ENCODE data around the gene FAM174C.
A peak's percentile ranks its signal among the peaks of the same experiment; 100 is the strongest.

Gene FAM174C

DNA sequence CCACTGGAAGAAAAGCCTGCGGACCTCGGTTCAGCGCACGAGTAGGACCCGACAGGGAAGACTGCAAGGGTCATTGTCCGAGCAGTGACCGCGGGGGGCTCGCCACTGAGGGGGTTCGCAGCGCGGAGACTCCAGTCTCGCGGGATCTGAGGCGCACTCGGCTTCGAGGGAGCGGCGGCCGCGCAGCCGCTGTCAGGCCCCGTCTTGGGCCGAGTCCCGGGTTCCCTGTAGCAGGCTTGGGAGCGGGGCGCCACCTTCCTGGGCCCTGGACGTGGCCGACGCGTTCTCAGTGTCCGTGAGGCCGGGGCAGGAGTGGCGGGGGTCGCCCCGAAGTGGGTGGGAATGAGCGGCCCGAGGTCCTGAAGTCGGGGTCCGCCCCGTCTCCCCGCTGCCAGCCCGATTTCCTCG, 474 bp upstream of the FAM174C start:
- H3K4me3 Mint-ChIP-seq, result peak overlapping the region; percentile 79
- H3K36me3 Mint-ChIP-seq (ENCODE audit: low read depth), result peaks cover 92% of the 10 kb centered on the region
- H3K9me3 Mint-ChIP-seq, result no peaks in the 10 kb centered on the region
- H3K4me1 Mint-ChIP-seq (ENCODE audit: low read depth), result peaks cover 74% of the 10 kb centered on the region
- H3K27me3 Mint-ChIP-seq, result no peaks in the 10 kb centered on the region
- peak overlapping the region; percentile 90 for H3K27ac Mint-ChIP-seq
- intact Hi-C loops (cut with micrococcal nuclease), result no loop called here

DNA sequence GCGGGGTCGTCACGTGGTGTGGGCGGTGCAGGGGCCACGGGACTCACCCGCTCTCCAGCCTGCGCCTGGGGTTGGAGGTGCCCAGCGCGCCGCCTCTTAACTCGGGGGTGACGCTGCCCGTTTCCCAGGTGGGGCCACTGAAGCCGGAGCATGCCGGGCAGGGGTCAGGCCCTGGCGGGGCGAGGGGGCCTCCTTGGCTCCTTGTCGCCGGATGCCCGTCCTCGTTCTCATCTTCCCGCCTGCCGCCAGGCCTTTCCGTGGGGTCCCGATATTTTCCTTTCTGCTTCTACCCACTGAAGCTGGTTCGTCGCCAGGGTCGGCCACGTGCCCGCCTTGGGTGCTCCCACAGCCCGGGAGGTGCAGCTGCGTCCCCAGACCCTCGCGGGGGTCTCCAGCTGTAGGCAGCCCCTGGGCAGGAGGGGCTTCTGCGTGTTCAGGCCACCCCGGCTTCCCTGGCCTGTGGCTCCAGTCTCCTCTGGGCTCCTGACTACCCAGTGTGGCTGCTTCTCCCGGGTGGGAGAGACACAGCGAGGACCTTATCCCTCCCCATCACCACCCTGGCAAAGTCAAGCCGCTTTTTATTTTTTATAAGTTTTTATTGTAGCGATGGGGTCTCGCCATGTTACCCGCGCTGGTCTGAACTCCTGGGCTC, 772 bp downstream of the FAM174C start:
- Mint-ChIP-seq H3K27me3 (no peaks in the 10 kb centered on the region), H3K36me3 (ENCODE audit: low read depth) (peaks cover 89% of the 10 kb centered on the region), H3K4me1 (ENCODE audit: low read depth) (peaks cover 69% of the 10 kb centered on the region), H3K4me3 (peak overlapping the region; percentile 79), H3K9me3 (no peaks in the 10 kb centered on the region), H3K27ac (peak overlapping the region; percentile 90)
- intact Hi-C loops (cut with micrococcal nuclease), result no loop called here

- intact Hi-C loops (cut with micrococcal nuclease), result no loop called here
- H3K36me3 Mint-ChIP-seq (ENCODE audit: low read depth), result peaks cover 83% of the 10 kb centered on the region
Measured at GRCh38 chr19:1276628-1277022, 1.3 kb downstream of the FAM174C start.

GRCh38 chr19:1277061-1277460, 1.7 kb downstream of the FAM174C start:
- Mint-ChIP-seq H3K4me1 (ENCODE audit: low read depth) (peaks cover 65% of the 10 kb centered on the region), H3K9me3 (no peaks in the 10 kb centered on the region), H3K27me3 (peaks cover 5% of the 10 kb centered on the region), H3K4me3 (peak overlapping the region; percentile 79), H3K27ac (peak overlapping the region; percentile 90), H3K36me3 (ENCODE audit: low read depth) (peaks cover 79% of the 10 kb centered on the region)
- intact Hi-C loops (cut with micrococcal nuclease), result no loop called here

More at GRCh38 chr19:1276628-1277022, 1.3 kb downstream of the FAM174C start:
- Mint-ChIP-seq H3K9me3 (no peaks in the 10 kb centered on the region), H3K27me3 (peaks cover 2% of the 10 kb centered on the region), H3K4me3 (peak overlapping the region; percentile 79), H3K27ac (peak overlapping the region; percentile 90), H3K4me1 (ENCODE audit: low read depth) (peaks cover 65% of the 10 kb centered on the region)

- H3K4me3 Mint-ChIP-seq, result no peak overlapping the region
Measured at GRCh38 chr19:1278074-1278473, 2.7 kb downstream of the FAM174C start.

DNA sequence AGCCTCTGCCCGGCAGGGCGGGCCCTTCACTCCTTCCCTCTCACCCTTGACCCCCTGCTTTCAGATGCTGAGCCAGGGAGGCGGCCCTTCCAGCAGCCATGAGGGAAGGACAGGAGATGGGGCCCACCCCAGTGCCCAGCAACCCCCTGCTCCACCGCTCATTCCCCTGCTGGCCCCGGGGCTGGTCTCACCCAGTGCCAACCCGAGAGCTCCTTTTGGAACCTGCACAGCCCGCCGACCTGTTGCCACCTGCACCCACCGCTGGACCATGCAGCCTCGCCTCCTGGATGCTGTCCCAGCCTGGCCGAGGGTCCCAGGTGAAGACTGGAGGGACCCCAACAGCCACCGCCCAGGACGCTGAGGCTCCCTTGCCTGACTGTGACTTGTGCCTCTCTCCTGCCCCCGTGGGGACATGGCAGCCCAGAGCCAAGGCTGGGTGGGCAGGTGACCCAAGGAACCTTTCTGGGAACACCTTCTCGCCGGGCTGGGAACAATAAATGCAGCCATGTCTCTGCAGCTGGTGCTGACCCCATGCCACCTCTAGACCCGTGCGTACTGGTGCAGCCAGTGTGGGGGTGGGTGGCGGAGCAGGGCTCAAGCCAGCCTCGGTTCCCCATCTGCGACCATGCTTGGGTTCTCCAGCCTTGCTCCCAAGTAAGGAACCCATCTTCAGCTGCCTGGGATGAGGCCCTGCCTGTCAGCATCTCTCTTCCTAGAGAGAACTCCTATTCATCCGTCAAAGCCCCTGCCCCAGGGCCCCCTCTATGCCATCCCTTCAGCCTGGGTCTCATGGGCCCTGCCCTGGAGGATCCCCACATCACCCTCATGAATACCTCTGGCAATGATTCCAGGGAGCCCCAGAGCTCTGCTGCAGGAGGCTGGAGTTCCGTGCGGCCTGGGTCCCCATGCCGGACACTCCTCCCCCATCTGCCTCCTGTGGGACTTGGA, 3.7 kb downstream of the FAM174C start:
- H3K4me1 Mint-ChIP-seq (ENCODE audit: low read depth), result peaks cover 46% of the 10 kb centered on the region
- intact Hi-C loops (cut with micrococcal nuclease), result loop anchor here (1.0 kb wide), 1 partner anchor 93 kb away; no protein-coding TSS in a partner anchor
- H3K4me3 Mint-ChIP-seq, result no peak overlapping the region
- H3K36me3 Mint-ChIP-seq (ENCODE audit: low read depth), result peaks cover 60% of the 10 kb centered on the region
- H3K27ac Mint-ChIP-seq, result no peak overlapping the region
- H3K27me3 Mint-ChIP-seq, result peaks cover 18% of the 10 kb centered on the region
- no peaks in the 10 kb centered on the region for H3K9me3 Mint-ChIP-seq

More at GRCh38 chr19:1278074-1278473, 2.7 kb downstream of the FAM174C start:
- Mint-ChIP-seq H3K36me3 (ENCODE audit: low read depth) (peaks cover 69% of the 10 kb centered on the region), H3K27ac (peak overlapping the region; percentile 10), H3K9me3 (no peaks in the 10 kb centered on the region), H3K4me1 (ENCODE audit: low read depth) (peaks cover 55% of the 10 kb centered on the region), H3K27me3 (peaks cover 10% of the 10 kb centered on the region)
- intact Hi-C loops (cut with micrococcal nuclease), result no loop called here

DNA sequence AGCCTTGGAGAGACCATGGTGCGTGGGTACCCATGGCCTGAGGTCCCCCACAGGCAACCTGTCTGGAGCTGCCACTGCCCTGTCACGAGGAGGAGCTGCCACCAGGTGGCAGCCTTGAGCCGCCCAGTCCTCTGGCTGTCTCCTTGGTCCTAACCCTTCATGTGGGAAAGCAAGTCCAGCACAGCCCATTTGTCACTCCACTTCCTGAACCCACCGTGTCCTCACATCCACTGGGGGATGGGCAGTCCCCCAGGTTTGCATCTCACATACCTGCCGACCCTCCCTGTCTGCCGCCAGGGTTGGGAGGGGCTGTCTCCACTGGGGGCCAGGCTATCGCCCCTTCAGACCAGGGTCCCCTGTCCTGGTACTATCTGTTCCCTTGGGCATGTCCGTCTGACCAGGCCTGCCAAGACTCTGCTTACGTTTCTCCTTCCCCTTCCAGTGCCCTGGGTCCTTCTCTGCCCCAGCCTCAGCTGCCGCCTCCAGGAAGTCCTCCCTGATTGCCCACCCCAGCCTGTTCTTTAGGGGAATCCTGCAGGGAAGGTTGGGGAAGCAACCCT, 4.5 kb downstream of the FAM174C start:
- no peak overlapping the region for H3K27ac Mint-ChIP-seq
- no peaks in the 10 kb centered on the region for H3K9me3 Mint-ChIP-seq
- peaks cover 51% of the 10 kb centered on the region for H3K36me3 Mint-ChIP-seq (ENCODE audit: low read depth)
- H3K4me1 Mint-ChIP-seq (ENCODE audit: low read depth), result peaks cover 37% of the 10 kb centered on the region
- intact Hi-C loops (cut with micrococcal nuclease), result loop anchor here (1.0 kb wide), 1 partner anchor 92 kb away; no protein-coding TSS in a partner anchor
- no peak overlapping the region for H3K4me3 Mint-ChIP-seq
- peaks cover 27% of the 10 kb centered on the region for H3K27me3 Mint-ChIP-seq

GRCh38 chr19:1280636-1281568, 5.6 kb downstream of the FAM174C start:
- H3K36me3 Mint-ChIP-seq (ENCODE audit: low read depth), result peaks cover 44% of the 10 kb centered on the region
- intact Hi-C loops (cut with micrococcal nuclease), result no loop called here
- no peak overlapping the region for H3K27ac Mint-ChIP-seq
- no peak overlapping the region for H3K4me3 Mint-ChIP-seq
- H3K9me3 Mint-ChIP-seq, result no peaks in the 10 kb centered on the region
- H3K4me1 Mint-ChIP-seq (ENCODE audit: low read depth), result peaks cover 33% of the 10 kb centered on the region
- H3K27me3 Mint-ChIP-seq, result peaks cover 32% of the 10 kb centered on the region

DNA sequence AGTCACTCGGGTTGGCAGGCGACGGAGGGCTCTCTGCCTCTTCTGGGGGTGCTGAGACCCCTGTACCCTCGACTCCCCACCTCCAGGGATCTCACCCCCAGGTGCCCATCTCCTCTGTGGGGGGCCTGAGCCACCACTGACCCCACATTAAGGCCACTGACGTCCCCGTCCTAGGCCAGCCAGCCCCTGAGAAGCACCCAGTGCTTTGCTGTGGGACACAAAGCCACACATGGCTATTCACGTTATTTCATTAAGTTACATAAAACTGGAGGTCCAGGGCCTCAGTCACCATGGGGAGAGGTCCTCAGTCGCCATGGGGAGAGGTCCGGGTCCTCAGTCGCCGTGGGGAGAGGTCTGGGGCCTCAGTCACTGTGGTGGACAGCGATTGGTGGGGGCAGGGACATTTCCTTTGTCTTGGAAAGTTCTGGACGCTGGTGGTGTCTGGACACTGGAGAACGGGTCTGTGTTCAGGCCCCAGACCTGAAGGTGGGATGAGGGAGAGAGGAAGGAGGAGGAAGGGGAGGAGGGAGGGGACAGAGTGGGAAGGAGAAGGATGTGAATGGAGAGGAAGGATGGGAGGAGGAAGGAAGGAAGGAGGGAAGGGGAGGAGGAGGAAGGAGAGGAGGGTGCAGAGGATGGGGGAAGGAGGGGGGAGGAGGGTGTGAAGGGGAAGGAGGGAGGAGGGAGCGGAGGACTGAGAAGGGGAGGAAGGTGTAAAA, 6.4 kb downstream of the FAM174C start:
- intact Hi-C loops (cut with micrococcal nuclease), result no loop called here
- Mint-ChIP-seq H3K36me3 (ENCODE audit: low read depth) (peaks cover 40% of the 10 kb centered on the region), H3K27ac (no peak overlapping the region), H3K4me3 (no peak overlapping the region), H3K27me3 (peaks cover 37% of the 10 kb centered on the region), H3K4me1 (ENCODE audit: low read depth) (peaks cover 33% of the 10 kb centered on the region), H3K9me3 (no peaks in the 10 kb centered on the region)

GRCh38 chr19:1282588-1283206, 7.4 kb downstream of the FAM174C start:
- no peaks in the 10 kb centered on the region for H3K9me3 Mint-ChIP-seq
- H3K4me1 Mint-ChIP-seq (ENCODE audit: low read depth), result peaks cover 29% of the 10 kb centered on the region
- no peak overlapping the region for H3K4me3 Mint-ChIP-seq
- H3K27ac Mint-ChIP-seq, result no peak overlapping the region
- H3K36me3 Mint-ChIP-seq (ENCODE audit: low read depth), result peaks cover 31% of the 10 kb centered on the region
- intact Hi-C loops (cut with micrococcal nuclease), result no loop called here
- H3K27me3 Mint-ChIP-seq, result peaks cover 46% of the 10 kb centered on the region

DNA sequence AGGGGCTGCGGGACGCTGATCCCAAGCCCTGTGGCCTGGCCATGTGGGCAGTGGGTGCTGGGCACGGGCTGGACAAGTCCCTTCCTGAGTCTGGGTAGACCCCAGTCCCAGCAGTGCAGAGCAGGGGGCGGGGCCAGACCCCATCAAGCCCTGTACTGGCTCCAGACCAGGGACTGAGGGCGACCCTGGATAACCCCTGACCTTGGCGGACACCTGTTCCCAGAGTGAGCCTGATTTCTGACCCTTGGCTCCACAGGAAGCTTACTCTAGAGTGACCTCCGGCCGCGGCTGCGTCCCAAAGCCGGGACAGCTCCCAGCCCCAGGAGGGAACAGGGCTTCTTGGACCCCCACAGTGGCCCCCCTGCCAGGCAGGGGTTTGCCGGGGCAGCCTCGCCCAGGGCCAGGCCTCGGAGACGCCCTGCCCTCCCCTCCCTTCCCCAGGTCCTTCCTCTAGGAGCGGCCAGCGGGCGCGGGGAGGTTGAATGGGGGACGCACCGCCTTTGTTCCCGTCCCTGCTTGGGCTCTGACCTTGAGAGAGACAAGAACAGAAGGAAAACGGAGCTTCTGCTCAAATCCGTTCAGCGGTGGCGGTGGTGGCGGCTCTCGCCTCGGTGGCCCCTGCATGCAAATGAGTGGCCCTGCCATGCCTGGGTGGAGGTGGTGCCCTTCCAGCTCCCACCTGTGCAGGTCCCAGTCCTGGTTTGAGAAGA, 8.0 kb downstream of the FAM174C start:
- no peak overlapping the region for H3K4me3 Mint-ChIP-seq
- no peak overlapping the region for H3K27ac Mint-ChIP-seq
- peaks cover 22% of the 10 kb centered on the region for H3K4me1 Mint-ChIP-seq (ENCODE audit: low read depth)
- no peaks in the 10 kb centered on the region for H3K9me3 Mint-ChIP-seq
- peaks cover 52% of the 10 kb centered on the region for H3K27me3 Mint-ChIP-seq
- peaks cover 24% of the 10 kb centered on the region for H3K36me3 Mint-ChIP-seq (ENCODE audit: low read depth)
- intact Hi-C loops (cut with micrococcal nuclease), result no loop called here

GRCh38 chr19:1283917-1284292, 8.6 kb downstream of the FAM174C start:
- intact Hi-C loops (cut with micrococcal nuclease), result no loop called here
- no peaks in the 10 kb centered on the region for H3K9me3 Mint-ChIP-seq
- peaks cover 19% of the 10 kb centered on the region for H3K36me3 Mint-ChIP-seq (ENCODE audit: low read depth)
- H3K27me3 Mint-ChIP-seq, result peaks cover 58% of the 10 kb centered on the region
- H3K4me1 Mint-ChIP-seq (ENCODE audit: low read depth), result peaks cover 22% of the 10 kb centered on the region
- no peak overlapping the region for H3K4me3 Mint-ChIP-seq
- no peak overlapping the region for H3K27ac Mint-ChIP-seq
